Esophagus muscularis mucosa (tissue), 4 donors: ENCODE measurements around the gene CMTM4. TPM values are rescaled to one million over a fixed set of nuclear protein-coding genes. Genes with fewer than 3 reads are reported as not detected.

ENCODE experiments used
- DNase-seq: peaks from one replicate; pipeline ENCODE4 v3.0.0-alpha.2; 2017; ENCODE audit errors: extremely low spot score
- H3K27ac ChIP-seq, 4 donors: fragments of 200-600 bp; sonication (generic); replicated peaks in 1 of 4; 1 replicate in 3 of 4; 2 replicates in 1 of 4; pipeline ENCODE4 v1.5.1; 2016 to 2019; ENCODE audit warnings: mild to moderate bottlenecking in 1 of 4
- H3K27me3 ChIP-seq, 4 donors: fragments of 200-600 bp; sonication (generic); one replicate each; pipeline versions ENCODE4 v1.5.1 to v1.6.0; 2016 to 2019
- H3K36me3 ChIP-seq, 4 donors: fragments of 200-600 bp; sonication (generic); one replicate each; pipeline ENCODE4 v1.5.1; 2016 to 2019
- H3K4me1 ChIP-seq, 4 donors: fragments of 200-600 bp; sonication (generic); one replicate each; pipeline ENCODE4 v1.5.1; 2016 to 2019
- H3K4me3 ChIP-seq, 4 donors: fragments of 200-600 bp; sonication (generic); 1 replicate in 2 of 4; 2 replicates in 2 of 4; pipeline ENCODE4 v1.5.1; 2016 to 2019; ENCODE audit warnings: mild to moderate bottlenecking in 4 of 4, moderate library complexity in 1 of 4
- H3K9me3 ChIP-seq, 4 donors: fragments of 200-600 bp; sonication (generic); 1 replicate in 3 of 4; 2 replicates in 1 of 4; pipeline ENCODE4 v1.5.1; 2016 to 2019
- EP300 ChIP-seq: sonication (generic); formaldehyde crosslinking; IDR thresholded peaks from one replicate; pipeline ENCODE4 v1.6.1; 2017; ENCODE audit warnings: antibody characterized with exemption
- POLR2A ChIP-seq: fragments of 450-650 bp; IDR thresholded peaks from one replicate; pipeline ENCODE4 v1.6.1; 2017; ENCODE audit warnings: antibody characterized with exemption, moderate library complexity, mild to moderate bottlenecking, low read depth
- POLR2AphosphoS5 ChIP-seq, 2 donors: sonication (generic); formaldehyde crosslinking; IDR thresholded peaks; one replicate each; pipeline ENCODE4 v1.6.1; 2017; ENCODE audit warnings: antibody characterized with exemption in 2 of 2
- WGBS: methylation state at CpG from one replicate; pipeline ENCODE4 v1.1.5; 2018; 5-methylcytosine and 5-hydroxymethylcytosine counted together
- intact Hi-C: fragments of 100-400 bp; cut with DNase I; formaldehyde crosslinking; loops from one replicate; pipeline ENCODE4 v1.15.1; 2023
- total RNA-seq, 4 donors: library from RNA; depleted of rRNA; stranded (reverse); fragments of >200 nt; gene quantifications; one replicate each; pipeline versions ENCODE4 v1.1.0 to v1.2.1, GENCODE V29; 2016
- TF ChIP-seq, protein P1 (sequence below), 3 experiments: fragments of 200-600 bp in 2 of 3; fragments of 450-650 bp in 1 of 3; sonication (generic) in 2 of 3; IDR thresholded peaks; one replicate each; pipeline ENCODE4 v1.5.1; 2017 to 2019; ENCODE audit warnings: antibody characterized with exemption in 3 of 3, mild to moderate bottlenecking in 2 of 3, moderate library complexity in 1 of 3

Gene CMTM4
- total RNA-seq, 4 donors from 2014 or later = 9.8 to 19.8 (median 15.0) TPM

DNA sequence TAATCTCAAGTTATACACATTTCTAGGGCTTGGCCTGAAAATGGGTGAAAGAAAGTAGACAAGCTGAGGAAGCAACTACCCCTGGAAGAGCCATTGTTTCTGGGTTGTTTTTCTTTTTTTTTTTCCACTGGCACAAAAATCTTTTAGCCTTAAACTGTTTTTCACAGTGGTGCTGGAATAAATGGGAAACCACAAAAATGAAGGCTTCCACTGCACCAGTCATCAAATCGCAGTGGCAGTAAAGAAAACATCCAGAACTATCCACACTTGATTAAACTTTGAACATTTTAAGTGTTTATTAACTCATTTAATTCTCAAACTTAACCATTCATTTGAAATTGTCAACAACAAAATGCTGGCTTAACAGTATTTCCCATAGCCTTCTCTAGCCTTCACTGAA lies 14.3 kb downstream of the CMTM4 start:
- TF ChIP-seq EP300 (no peak), POLR2A (no peak), POLR2AphosphoS5 (IDR thresholded peaks at IDR 0.05) (no peak)
- TF ChIP-seq, protein P1, sequence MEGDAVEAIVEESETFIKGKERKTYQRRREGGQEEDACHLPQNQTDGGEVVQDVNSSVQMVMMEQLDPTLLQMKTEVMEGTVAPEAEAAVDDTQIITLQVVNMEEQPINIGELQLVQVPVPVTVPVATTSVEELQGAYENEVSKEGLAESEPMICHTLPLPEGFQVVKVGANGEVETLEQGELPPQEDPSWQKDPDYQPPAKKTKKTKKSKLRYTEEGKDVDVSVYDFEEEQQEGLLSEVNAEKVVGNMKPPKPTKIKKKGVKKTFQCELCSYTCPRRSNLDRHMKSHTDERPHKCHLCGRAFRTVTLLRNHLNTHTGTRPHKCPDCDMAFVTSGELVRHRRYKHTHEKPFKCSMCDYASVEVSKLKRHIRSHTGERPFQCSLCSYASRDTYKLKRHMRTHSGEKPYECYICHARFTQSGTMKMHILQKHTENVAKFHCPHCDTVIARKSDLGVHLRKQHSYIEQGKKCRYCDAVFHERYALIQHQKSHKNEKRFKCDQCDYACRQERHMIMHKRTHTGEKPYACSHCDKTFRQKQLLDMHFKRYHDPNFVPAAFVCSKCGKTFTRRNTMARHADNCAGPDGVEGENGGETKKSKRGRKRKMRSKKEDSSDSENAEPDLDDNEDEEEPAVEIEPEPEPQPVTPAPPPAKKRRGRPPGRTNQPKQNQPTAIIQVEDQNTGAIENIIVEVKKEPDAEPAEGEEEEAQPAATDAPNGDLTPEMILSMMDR (IDR thresholded peaks at IDR 0.05) = no peak
- Histone ChIP-seq H3K27me3 (no peaks in the 10 kb centered on the region), H3K4me3 (no peak overlapping the region), H3K4me1 (no peaks in the 10 kb centered on the region), H3K36me3 (peaks cover 0 to 4% (median 0%) of the 10 kb centered on the region in 4 donors), H3K9me3 (no peaks in the 10 kb centered on the region), H3K27ac (no peak overlapping the region)
- 80% methylated on average over 1 of the region's 1 CpG for WGBS
- no peak for DNase-seq
- intact Hi-C loops = no loop called here

DNA sequence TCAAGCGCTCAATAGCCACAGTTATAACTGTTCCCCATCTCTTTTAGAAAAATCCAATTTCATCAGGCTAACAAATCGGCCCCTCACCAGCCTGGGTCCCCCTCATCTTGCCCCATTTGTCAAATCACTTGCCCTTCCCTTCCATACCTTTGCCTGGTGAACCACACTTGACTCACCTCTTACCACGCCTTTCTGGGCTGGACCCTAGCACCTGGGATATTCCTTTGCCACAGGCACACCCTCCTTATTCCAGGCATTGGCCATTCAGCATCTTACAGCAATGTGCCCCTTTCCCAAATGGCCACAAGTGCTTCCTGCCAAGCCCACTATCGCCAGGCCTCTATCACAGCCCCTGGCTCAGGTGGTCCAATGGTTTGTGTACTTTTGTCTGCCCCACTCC lies 14.9 kb downstream of the CMTM4 start:
- no peak overlapping the region for H3K27ac ChIP-seq
- peaks cover 0 to 4% (median 0%) of the 10 kb centered on the region in 4 donors for H3K36me3 ChIP-seq
- TF ChIP-seq EP300 (no peak), POLR2AphosphoS5 (IDR thresholded peaks at IDR 0.05) (no peak), POLR2A (no peak)
- TF ChIP-seq, protein P1 (IDR thresholded peaks at IDR 0.05) = no peak
- WGBS = 96% methylated on average over 4 of the region's 4 CpGs
- DNase-seq = no peak
- peaks cover 0 to 5% (median 4%) of the 10 kb centered on the region in 4 donors for H3K4me1 ChIP-seq
- H3K4me3 ChIP-seq = no peak overlapping the region
- intact Hi-C loops = no loop called here
- H3K27me3 ChIP-seq = no peaks in the 10 kb centered on the region
- no peaks in the 10 kb centered on the region for H3K9me3 ChIP-seq

DNA sequence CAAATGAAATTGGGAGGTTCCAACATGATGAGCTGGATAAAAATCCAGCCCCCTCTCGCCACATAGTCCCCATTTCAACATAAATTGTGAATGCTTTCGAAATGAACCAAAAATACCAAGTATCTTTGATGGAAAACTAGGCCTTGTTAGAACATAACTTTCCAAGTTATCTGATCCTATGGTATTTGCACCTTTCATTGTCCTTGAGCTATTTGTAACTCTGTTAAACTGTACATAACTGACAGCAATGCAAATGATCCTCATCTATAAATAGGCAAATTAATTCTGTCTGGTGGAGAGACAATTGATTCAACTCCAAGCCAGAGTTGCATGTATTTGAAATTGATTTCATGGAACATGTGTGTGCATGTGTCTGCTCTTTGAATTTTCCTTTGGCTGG lies 18.2 kb downstream of the CMTM4 start:
- Histone ChIP-seq H3K27ac (no peak overlapping the region), H3K36me3 (peaks cover 0 to 4% (median 0%) of the 10 kb centered on the region in 4 donors), H3K4me1 (peaks cover 0 to 9% (median 7%) of the 10 kb centered on the region in 4 donors), H3K4me3 (no peak overlapping the region), H3K27me3 (no peaks in the 10 kb centered on the region), H3K9me3 (no peaks in the 10 kb centered on the region)
- TF ChIP-seq POLR2A (no peak), POLR2AphosphoS5 (IDR thresholded peaks at IDR 0.05) (no peak), EP300 (no peak)
- TF ChIP-seq, protein P1 (IDR thresholded peaks at IDR 0.05) = no peak
- DNase-seq = no peak
- intact Hi-C loops = no loop called here
- WGBS = 97% methylated on average over 2 of the region's 2 CpGs

DNA sequence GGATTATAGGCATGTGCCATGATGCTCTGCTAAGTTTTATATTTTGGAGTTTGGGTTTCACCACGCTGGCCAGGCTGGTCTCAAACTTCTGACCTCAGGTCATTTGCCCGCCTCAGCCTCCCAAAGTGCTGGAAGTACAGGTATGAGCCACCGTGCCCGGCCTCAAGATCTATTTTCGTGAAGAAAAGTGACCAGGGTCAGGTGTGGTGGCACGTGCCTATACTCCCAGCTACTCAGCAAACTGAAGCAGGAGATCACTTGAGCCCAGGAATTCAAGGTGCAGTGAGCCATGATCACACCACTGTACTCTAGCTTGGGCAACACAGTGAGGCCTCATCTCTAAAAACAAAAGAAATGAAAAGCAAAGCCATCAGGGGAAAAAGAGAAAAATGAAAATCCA lies 18.7 kb downstream of the CMTM4 start:
- Histone ChIP-seq H3K4me1 (peaks cover 0 to 9% (median 7%) of the 10 kb centered on the region in 4 donors), H3K9me3 (no peaks in the 10 kb centered on the region), H3K27me3 (no peaks in the 10 kb centered on the region), H3K27ac (no peak overlapping the region), H3K36me3 (peaks cover 0 to 4% (median 0%) of the 10 kb centered on the region in 4 donors), H3K4me3 (no peak overlapping the region)
- intact Hi-C loops = no loop called here
- DNase-seq = no peak
- no peak for TF ChIP-seq EP300
- TF ChIP-seq POLR2AphosphoS5 (IDR thresholded peaks at IDR 0.05) = no peak
- TF ChIP-seq, protein P1 (IDR thresholded peaks at IDR 0.05) = no peak
- no peak for TF ChIP-seq POLR2A
- 100% methylated on average over 6 of the region's 6 CpGs for WGBS

DNA sequence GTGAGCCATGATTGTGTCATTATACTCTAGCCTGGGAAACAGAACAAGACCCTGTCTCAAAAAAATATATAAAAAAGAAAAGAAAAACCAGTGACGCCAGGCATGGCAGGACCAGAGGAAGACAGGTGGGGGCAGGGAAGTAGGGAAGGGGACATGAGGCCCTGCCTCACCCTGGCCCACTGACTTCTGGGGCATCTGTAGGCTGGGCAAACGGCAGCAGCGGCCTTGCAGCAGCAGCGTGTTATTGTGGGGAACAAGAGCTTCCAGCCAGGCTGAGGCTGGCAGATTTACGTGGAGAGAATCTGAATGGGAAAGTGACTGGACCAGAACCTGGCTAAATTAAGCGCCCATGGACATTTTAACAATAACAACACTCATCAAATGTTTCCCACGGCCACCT lies 19.4 kb downstream of the CMTM4 start:
- intact Hi-C loops = no loop called here
- Histone ChIP-seq H3K27ac (no peak overlapping the region), H3K27me3 (no peaks in the 10 kb centered on the region), H3K36me3 (peaks cover 0 to 4% (median 0%) of the 10 kb centered on the region in 4 donors), H3K4me3 (no peak overlapping the region), H3K4me1 (peaks cover 0 to 9% (median 7%) of the 10 kb centered on the region in 4 donors), H3K9me3 (no peaks in the 10 kb centered on the region)
- no peak for DNase-seq
- TF ChIP-seq EP300 (no peak), POLR2AphosphoS5 (IDR thresholded peaks at IDR 0.05) (no peak), POLR2A (no peak)
- WGBS = 93% methylated on average over 7 of the region's 7 CpGs
